GM18861 (cell line): ENCODE data around the gene MYBBP1A.
"Not testable (repeated sequence)": the region's sequence is repeated elsewhere in the genome, so short reads cannot be mapped to it uniquely, and the experiment has no call there.

Experiments used
- ATAC-seq: cut with Tn5 transposase; IDR thresholded peaks from one replicate; pipeline ENCODE4 v1.9.1; 2021; ENCODE audit not compliant: unreplicated experiment

Gene MYBBP1A

GRCh38 chr17:4554997-4555799 is at the start of gene MYBBP1A:
MYBBP1A (minus strand) TSS chr17:4555384; CDS start chr17:4555324, 60 bp downstream.
- peak; percentile 74 for ATAC-seq

- ATAC-seq, result not testable (repeated sequence)
These were observed 49.6 kb upstream of the MYBBP1A start for GRCh38 chr17:4604736-4605135.

GRCh38 chr17:4604111-4604644 is 49.0 kb upstream of the MYBBP1A start:
- ATAC-seq, result no peak

- ATAC-seq, result no peak
These were observed 46.9 kb upstream of the MYBBP1A start for GRCh38 chr17:4602041-4602440.

GRCh38 chr17:4601326-4601725 is 46.1 kb upstream of the MYBBP1A start:
- ATAC-seq, result no peak

- no peak for ATAC-seq
These were observed 45.4 kb upstream of the MYBBP1A start for GRCh38 chr17:4600563-4600962.

- no peak for ATAC-seq
These were observed 44.5 kb upstream of the MYBBP1A start for GRCh38 chr17:4599505-4600281.

- ATAC-seq, result no peak
These were observed 43.8 kb upstream of the MYBBP1A start for GRCh38 chr17:4598776-4599504.

GRCh38 chr17:4597975-4598374 is 42.8 kb upstream of the MYBBP1A start:
- ATAC-seq, result no peak

GRCh38 chr17:4596636-4597380 is 41.6 kb upstream of the MYBBP1A start:
- no peak for ATAC-seq

- not testable (repeated sequence) for ATAC-seq
These were observed 40.6 kb upstream of the MYBBP1A start for GRCh38 chr17:4595685-4596342.

- no peak for ATAC-seq
These were observed 39.9 kb upstream of the MYBBP1A start for GRCh38 chr17:4594931-4595684.

GRCh38 chr17:4594406-4594805 is 39.2 kb upstream of the MYBBP1A start:
- ATAC-seq, result no peak

- no peak for ATAC-seq
These were observed 37.8 kb upstream of the MYBBP1A start for GRCh38 chr17:4593021-4593421.

GRCh38 chr17:4592240-4593005 is 37.2 kb upstream of the MYBBP1A start:
- ATAC-seq, result no peak

GRCh38 chr17:4591529-4591928 is 36.3 kb upstream of the MYBBP1A start:
- ATAC-seq, result no peak

GRCh38 chr17:4590981-4591453 is 35.8 kb upstream of the MYBBP1A start:
- ATAC-seq, result no peak

- ATAC-seq, result not testable (repeated sequence)
These were observed 34.9 kb upstream of the MYBBP1A start for GRCh38 chr17:4590042-4590441.
